ENCODE results near the gene AKAP17A. TPM values are rescaled to one million over a fixed set of nuclear protein-coding genes. Genes with fewer than 3 reads are reported as not detected.
A peak's percentile ranks its signal among the peaks of the same experiment; 100 is the strongest.
"Not testable (repeated sequence)": the region's sequence is repeated elsewhere in the genome, so short reads cannot be mapped to it uniquely, and the experiment has no call there.

The AKAP17A gene
- total RNA-seq, 1 donor from 2014 or later: 74.0 TPM

GRCh38 chrX:1564750-1565683 lies 26.4 kb upstream of the AKAP17A start:
- no peaks in the 10 kb centered on the region for H3K4me1 ChIP-seq
- no peaks in the 10 kb centered on the region for H3K36me3 ChIP-seq
- H3K27ac ChIP-seq: no peak overlapping the region
- no peak for TF ChIP-seq CTCF (IDR thresholded peaks at IDR 0.05)
- no peaks in the 10 kb centered on the region for H3K9me3 ChIP-seq
- intact Hi-C loops (cut with DNase I): no loop called here
- peak in 1 of 2 donors; percentile 28 for DNase-seq (ENCODE audit: low spot score in 2 of 2)
- no peak overlapping the region for H3K4me3 ChIP-seq
- no peaks in the 10 kb centered on the region for H3K27me3 ChIP-seq

GRCh38 chrX:1574181-1574580 lies 17.2 kb upstream of the AKAP17A start:
- DNase-seq (ENCODE audit: low spot score in 2 of 2); H3K4me3 ChIP-seq; intact Hi-C loops (cut with DNase I); H3K27me3 ChIP-seq; H3K27ac ChIP-seq; H3K9me3 ChIP-seq; H3K4me1 ChIP-seq; H3K36me3 ChIP-seq: not testable (repeated sequence)

GRCh38 chrX:1576201-1576992 lies 15.0 kb upstream of the AKAP17A start:
- no peaks in the 10 kb centered on the region for H3K9me3 ChIP-seq
- no peaks in the 10 kb centered on the region for H3K4me1 ChIP-seq
- no peak overlapping the region for H3K27ac ChIP-seq
- intact Hi-C loops (cut with DNase I): no loop called here
- no peak for TF ChIP-seq CTCF (IDR thresholded peaks at IDR 0.05)
- no peaks in the 10 kb centered on the region for H3K27me3 ChIP-seq
- no peak overlapping the region for H3K4me3 ChIP-seq
- no peak for DNase-seq (ENCODE audit: low spot score in 2 of 2)
- H3K36me3 ChIP-seq: no peaks in the 10 kb centered on the region

GRCh38 chrX:1577845-1578244 lies 13.6 kb upstream of the AKAP17A start:
- no peak for TF ChIP-seq CTCF (IDR thresholded peaks at IDR 0.05)
- no peaks in the 10 kb centered on the region for H3K27me3 ChIP-seq
- H3K4me1 ChIP-seq: no peaks in the 10 kb centered on the region
- H3K27ac ChIP-seq: no peak overlapping the region
- no peak overlapping the region for H3K4me3 ChIP-seq
- H3K9me3 ChIP-seq: no peaks in the 10 kb centered on the region
- intact Hi-C loops (cut with DNase I): no loop called here
- DNase-seq (ENCODE audit: low spot score in 2 of 2): no peak
- H3K36me3 ChIP-seq: no peaks in the 10 kb centered on the region

- Histone ChIP-seq H3K4me1 (no peaks in the 10 kb centered on the region), H3K27ac (no peak overlapping the region), H3K36me3 (no peaks in the 10 kb centered on the region), H3K27me3 (no peaks in the 10 kb centered on the region), H3K4me3 (no peak overlapping the region), H3K9me3 (no peaks in the 10 kb centered on the region)
- intact Hi-C loops (cut with DNase I): no loop called here
- no peak for TF ChIP-seq CTCF (IDR thresholded peaks at IDR 0.05)
- DNase-seq (ENCODE audit: low spot score in 2 of 2): no peak
These were observed 12.8 kb upstream of the AKAP17A start for GRCh38 chrX:1578511-1579173.
